K562 (cell line): ENCODE results near the gene CALML6. TPM values are rescaled to one million over a fixed set of nuclear protein-coding genes. Genes with fewer than 3 reads are reported as not detected.

Experiments used
- BACH1 ChIP-seq: fragments of 200-800 bp; sonication (Bioruptor generic); IDR thresholded peaks from 2 replicates; pipeline ENCODE4 v1.6.1; 2016; ENCODE audit warnings: missing genetic modification characterization, missing compliant biosample characterization
- C11orf30 ChIP-seq: fragments of 450-650 bp; IDR thresholded peaks from 2 replicates; pipeline ENCODE4 v1.6.1; 2016; ENCODE audit warnings: low read depth, mild to moderate bottlenecking
- CHCHD3 ChIP-seq: fragments of 250-450 bp; sonication (Bioruptor Pico); IDR thresholded peaks from 2 replicates; pipeline ENCODE4 v2.1.2; 2022; ENCODE audit warnings: mild to moderate bottlenecking
- CTBP1 ChIP-seq: fragments of 450-650 bp; IDR thresholded peaks from 2 replicates; pipeline ENCODE4 v1.6.1; 2016; ENCODE audit warnings: borderline replicate concordance
- E2F5 ChIP-seq: sonication (generic); formaldehyde crosslinking; IDR thresholded peaks from 2 replicates; pipeline ENCODE4 v1.8.0; 2022; ENCODE audit warnings: mild to moderate bottlenecking, missing genetic modification reagents
- ELF2 ChIP-seq: fragments of 250-450 bp; sonication (Bioruptor Pico); IDR thresholded peaks from 2 replicates; pipeline ENCODE4 v1.5.0; 2021; ENCODE audit warnings: mild to moderate bottlenecking
- EP400 ChIP-seq: fragments of 450-650 bp; IDR thresholded peaks from 2 replicates; pipeline ENCODE4 v1.6.1; 2017; ENCODE audit warnings: antibody characterized with exemption, mild to moderate bottlenecking, moderate library complexity
- ESRRA ChIP-seq: fragments of 450-650 bp; IDR thresholded peaks from 2 replicates; pipeline ENCODE4 v1.6.1; 2014; ENCODE audit warnings: low read depth, mild to moderate bottlenecking, moderate library complexity, borderline replicate concordance
- EZH2 ChIP-seq: IDR thresholded peaks from 2 replicates; pipeline ENCODE4 v1.6.1; 2012; ENCODE audit warnings: low read depth, mild to moderate bottlenecking, inconsistent platforms, low read length, borderline replicate concordance
- GTF2A2 ChIP-seq: IDR thresholded peaks from 2 replicates; pipeline ENCODE4 v1.6.1; 2016; ENCODE audit warnings: mild to moderate bottlenecking, missing genetic modification characterization, missing compliant biosample characterization
- KDM4B ChIP-seq, 2 experiments: fragments of 450-650 bp in 1 of 2; sonication (generic) in 1 of 2; IDR thresholded peaks; 2 replicates each; pipeline ENCODE4 v1.6.1; 2016 to 2017; ENCODE audit warnings: borderline replicate concordance in 2 of 2, antibody characterized with exemption in 1 of 2, low read depth in 1 of 2, mild to moderate bottlenecking in 1 of 2
- LCOR ChIP-seq: sonication (generic); formaldehyde crosslinking; IDR thresholded peaks from 2 replicates; pipeline ENCODE4 v1.8.0; 2022; ENCODE audit warnings: mild to moderate bottlenecking, missing genetic modification reagents
- MTA2 ChIP-seq: fragments of 450-650 bp; IDR thresholded peaks from 2 replicates; pipeline ENCODE4 v1.6.1; 2016; ENCODE audit warnings: low read depth
- NFXL1 ChIP-seq: fragments of 450-650 bp; formaldehyde crosslinking; IDR thresholded peaks from 2 replicates; pipeline ENCODE4 v1.4.0; 2021; ENCODE audit warnings: mild to moderate bottlenecking
- RBM14 ChIP-seq: fragments of 200-400 bp; formaldehyde crosslinking; IDR thresholded peaks from 2 replicates; pipeline ENCODE4 v1.6.1; 2018; ENCODE audit warnings: low read depth, mild to moderate bottlenecking, low read length, moderate library complexity, borderline replicate concordance; ENCODE audit not compliant: insufficient read depth
- ZBTB1 ChIP-seq: sonication (generic); formaldehyde crosslinking; IDR thresholded peaks from 2 replicates; pipeline ENCODE4 v1.8.1; 2023; ENCODE audit warnings: missing genetic modification reagents, low read depth, mild to moderate bottlenecking, borderline replicate concordance
- ZNF143 ChIP-seq: sonication (generic); formaldehyde crosslinking; IDR thresholded peaks from 2 replicates; pipeline ENCODE4 v1.9.0; 2022; ENCODE audit warnings: mild to moderate bottlenecking, missing genetic modification reagents
- ZNF217 ChIP-seq: sonication (generic); formaldehyde crosslinking; IDR thresholded peaks from 2 replicates; pipeline ENCODE4 v1.8.0; 2022; ENCODE audit warnings: mild to moderate bottlenecking, missing genetic modification reagents
- ZNF239 ChIP-seq: fragments of 250-450 bp; sonication (Bioruptor Pico); IDR thresholded peaks from 2 replicates; pipeline ENCODE4 v1.4.0; 2020; ENCODE audit warnings: mild to moderate bottlenecking
- ZNF354B ChIP-seq: fragments of 250-450 bp; sonication (Bioruptor Pico); IDR thresholded peaks from 2 replicates; pipeline ENCODE4 v1.4.0; 2020
- ZNF77 ChIP-seq: fragments of 250-450 bp; sonication (Bioruptor Pico); IDR thresholded peaks from 2 replicates; pipeline ENCODE4 v1.5.0; 2020
- polyA plus RNA-seq, 8 experiments: library from polyadenylated mRNA; depleted of rRNA in 4 of 8; stranded (reverse) in 5 of 8; unstranded in 3 of 8; fragments of >200 nt; fragmentation: Nextera tagmentation in 2 of 8; fragmentation: Illumina TruSeq in 1 of 8; extraction: Ambion mirVana in 2 of 8; extraction: Trizol in 1 of 8; gene quantifications; 2 replicates each; pipeline versions ENCODE4 v1.2.1 to v1.2.3, GENCODE V29; 2011 to 2014; ENCODE audit warnings: inconsistent platforms in 1 of 8, missing spikeins in 1 of 8
- total RNA-seq, 7 experiments: library from RNA; depleted of rRNA in 6 of 7; stranded (reverse); fragments of >200 nt in 6 of 7; fragmentation: Illumina TruSeq in 2 of 7; extraction: Trizol in 2 of 7; gene quantifications; 2 replicates each; pipeline versions ENCODE4 v1.2.1 to v1.2.3, GENCODE V29; 2011 to 2021; ENCODE audit warnings: low replicate concordance in 1 of 7
- TF ChIP-seq, protein P1 (sequence below): fragments of 250-450 bp; sonication (Bioruptor Pico); IDR thresholded peaks from 2 replicates; pipeline ENCODE4 v1.4.0; 2020; ENCODE audit warnings: mild to moderate bottlenecking, moderate library complexity
- TF ChIP-seq, protein P2 (sequence below): fragments of 250-450 bp; sonication (Bioruptor Pico); IDR thresholded peaks from 2 replicates; pipeline ENCODE4 v1.4.0; 2020; ENCODE audit warnings: mild to moderate bottlenecking

Gene CALML6
- total and polyA plus RNA-seq, 9 of the 15 experiments (the other 6 are each of a cell fraction or from before 2014, with no cell fraction given), result 0.14 TPM; not detected in 8

- TF ChIP-seq ZBTB1 (CRISPR knock-in tag) (no peak), BACH1 (tag) (no peak), ESRRA (peak; percentile 72), LCOR (CRISPR knock-in tag) (no peak), ZNF354B (CRISPR knock-in tag) (no peak), ZNF143 (CRISPR knock-in tag) (no peak), MTA2 (peak; percentile 78), E2F5 (CRISPR knock-in tag) (no peak), EP400 (no peak), CTBP1 (peak; percentile 87; the same call in 1 of the 2 replicates), C11orf30 (peak; percentile 83), KDM4B (IDR thresholded peaks at IDR 0.05; ENCODE audit: borderline replicate concordance in 2 of 2, low read depth in 1 of 2) (no peak), ZNF77 (CRISPR knock-in tag) (no peak), ELF2 (CRISPR knock-in tag) (no peak), RBM14 (no peak), ZNF239 (no peak), GTF2A2 (tag) (no peak), CHCHD3 (CRISPR knock-in tag) (no peak), NFXL1 (no peak), ZNF217 (no peak), EZH2 (no peak)
- TF ChIP-seq, protein P1, sequence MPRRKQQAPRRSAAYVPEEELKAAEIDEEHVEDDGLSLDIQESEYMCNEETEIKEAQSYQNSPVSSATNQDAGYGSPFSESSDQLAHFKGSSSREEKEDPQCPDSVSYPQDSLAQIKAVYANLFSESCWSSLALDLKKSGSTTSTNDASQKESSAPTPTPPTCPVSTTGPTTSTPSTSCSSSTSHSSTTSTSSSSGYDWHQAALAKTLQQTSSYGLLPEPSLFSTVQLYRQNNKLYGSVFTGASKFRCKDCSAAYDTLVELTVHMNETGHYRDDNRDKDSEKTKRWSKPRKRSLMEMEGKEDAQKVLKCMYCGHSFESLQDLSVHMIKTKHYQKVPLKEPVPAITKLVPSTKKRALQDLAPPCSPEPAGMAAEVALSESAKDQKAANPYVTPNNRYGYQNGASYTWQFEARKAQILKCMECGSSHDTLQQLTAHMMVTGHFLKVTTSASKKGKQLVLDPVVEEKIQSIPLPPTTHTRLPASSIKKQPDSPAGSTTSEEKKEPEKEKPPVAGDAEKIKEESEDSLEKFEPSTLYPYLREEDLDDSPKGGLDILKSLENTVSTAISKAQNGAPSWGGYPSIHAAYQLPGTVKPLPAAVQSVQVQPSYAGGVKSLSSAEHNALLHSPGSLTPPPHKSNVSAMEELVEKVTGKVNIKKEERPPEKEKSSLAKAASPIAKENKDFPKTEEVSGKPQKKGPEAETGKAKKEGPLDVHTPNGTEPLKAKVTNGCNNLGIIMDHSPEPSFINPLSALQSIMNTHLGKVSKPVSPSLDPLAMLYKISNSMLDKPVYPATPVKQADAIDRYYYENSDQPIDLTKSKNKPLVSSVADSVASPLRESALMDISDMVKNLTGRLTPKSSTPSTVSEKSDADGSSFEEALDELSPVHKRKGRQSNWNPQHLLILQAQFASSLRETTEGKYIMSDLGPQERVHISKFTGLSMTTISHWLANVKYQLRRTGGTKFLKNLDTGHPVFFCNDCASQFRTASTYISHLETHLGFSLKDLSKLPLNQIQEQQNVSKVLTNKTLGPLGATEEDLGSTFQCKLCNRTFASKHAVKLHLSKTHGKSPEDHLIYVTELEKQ (CRISPR knock-in tag), result no peak
- TF ChIP-seq, protein P2, sequence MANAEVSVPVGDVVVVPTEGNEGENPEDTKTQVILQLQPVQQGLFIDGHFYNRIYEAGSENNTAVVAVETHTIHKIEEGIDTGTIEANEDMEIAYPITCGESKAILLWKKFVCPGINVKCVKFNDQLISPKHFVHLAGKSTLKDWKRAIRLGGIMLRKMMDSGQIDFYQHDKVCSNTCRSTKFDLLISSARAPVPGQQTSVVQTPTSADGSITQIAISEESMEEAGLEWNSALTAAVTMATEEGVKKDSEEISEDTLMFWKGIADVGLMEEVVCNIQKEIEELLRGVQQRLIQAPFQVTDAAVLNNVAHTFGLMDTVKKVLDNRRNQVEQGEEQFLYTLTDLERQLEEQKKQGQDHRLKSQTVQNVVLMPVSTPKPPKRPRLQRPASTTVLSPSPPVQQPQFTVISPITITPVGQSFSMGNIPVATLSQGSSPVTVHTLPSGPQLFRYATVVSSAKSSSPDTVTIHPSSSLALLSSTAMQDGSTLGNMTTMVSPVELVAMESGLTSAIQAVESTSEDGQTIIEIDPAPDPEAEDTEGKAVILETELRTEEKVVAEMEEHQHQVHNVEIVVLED (CRISPR knock-in tag), result no peak
Observed at GRCh38 chr1:1883092-1883873, 31.8 kb upstream of the CALML6 start (continued).
